HL-60 (cell line): Measurements from ENCODE around the gene PPP1R27.

Experiments
- POLR2AphosphoS5 ChIP-seq: IDR thresholded peaks from 2 replicates; pipeline ENCODE4 v1.6.1; 2012; ENCODE audit warnings: low read depth
- SPI1 ChIP-seq: IDR thresholded peaks from 2 replicates; pipeline ENCODE4 v1.6.1; 2012; ENCODE audit warnings: low read depth, mild to moderate bottlenecking, borderline replicate concordance
- TF ChIP-seq, protein P1 (sequence below): IDR thresholded peaks from one replicate; pipeline ENCODE4 v1.5.1; 2011; ENCODE audit warnings: low read length, control low read depth, inconsistent platforms; ENCODE audit not compliant: insufficient read depth
- TF ChIP-seq, protein P2 (sequence below): IDR thresholded peaks from 2 replicates; pipeline ENCODE4 v1.6.1; 2012; ENCODE audit warnings: low read depth; ENCODE audit not compliant: insufficient replicate concordance

DNA sequence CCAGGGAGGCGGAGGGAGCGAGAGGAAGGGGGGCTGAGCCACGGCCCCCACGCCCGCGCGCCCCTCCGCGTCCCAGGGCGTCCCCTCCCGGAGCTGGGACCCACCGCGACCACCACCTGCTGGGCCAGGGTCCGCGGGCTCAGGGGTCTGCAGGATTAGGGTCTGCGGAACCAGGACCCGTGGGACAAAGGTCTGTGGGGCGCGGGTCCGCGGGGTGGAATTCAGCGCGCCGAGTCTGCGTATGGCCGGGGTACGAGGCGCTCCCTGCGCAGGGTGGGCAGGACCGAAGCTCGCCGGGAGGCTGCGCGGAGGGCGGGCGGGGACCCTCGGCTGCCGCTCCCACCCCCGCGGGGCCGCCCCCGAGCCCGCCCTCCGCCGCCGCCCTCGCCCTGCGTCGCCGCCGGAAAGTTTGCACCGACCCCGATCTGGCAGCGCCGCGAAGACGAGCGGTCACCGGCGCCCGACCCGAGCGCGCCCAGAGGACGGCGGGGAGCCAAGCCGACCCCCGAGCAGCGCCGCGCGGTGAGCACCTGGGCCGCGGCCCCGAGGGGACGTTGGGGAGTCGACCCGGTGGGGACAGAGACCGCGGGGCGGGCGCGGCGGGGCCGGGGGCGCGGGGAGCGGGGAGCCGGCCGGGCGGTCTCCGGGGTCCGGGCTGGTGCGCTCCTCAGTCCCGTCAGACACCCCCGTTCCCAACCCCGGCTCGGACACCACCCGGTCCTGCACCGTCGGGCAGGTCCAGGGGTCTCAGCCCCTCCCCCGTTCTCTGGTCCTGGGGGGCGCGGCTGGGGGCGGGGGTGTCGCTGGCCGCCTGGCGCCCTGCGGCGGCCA, 30.9 kb downstream of the PPP1R27 start, which contains the start of gene GCGR:
- TF ChIP-seq, protein P1, sequence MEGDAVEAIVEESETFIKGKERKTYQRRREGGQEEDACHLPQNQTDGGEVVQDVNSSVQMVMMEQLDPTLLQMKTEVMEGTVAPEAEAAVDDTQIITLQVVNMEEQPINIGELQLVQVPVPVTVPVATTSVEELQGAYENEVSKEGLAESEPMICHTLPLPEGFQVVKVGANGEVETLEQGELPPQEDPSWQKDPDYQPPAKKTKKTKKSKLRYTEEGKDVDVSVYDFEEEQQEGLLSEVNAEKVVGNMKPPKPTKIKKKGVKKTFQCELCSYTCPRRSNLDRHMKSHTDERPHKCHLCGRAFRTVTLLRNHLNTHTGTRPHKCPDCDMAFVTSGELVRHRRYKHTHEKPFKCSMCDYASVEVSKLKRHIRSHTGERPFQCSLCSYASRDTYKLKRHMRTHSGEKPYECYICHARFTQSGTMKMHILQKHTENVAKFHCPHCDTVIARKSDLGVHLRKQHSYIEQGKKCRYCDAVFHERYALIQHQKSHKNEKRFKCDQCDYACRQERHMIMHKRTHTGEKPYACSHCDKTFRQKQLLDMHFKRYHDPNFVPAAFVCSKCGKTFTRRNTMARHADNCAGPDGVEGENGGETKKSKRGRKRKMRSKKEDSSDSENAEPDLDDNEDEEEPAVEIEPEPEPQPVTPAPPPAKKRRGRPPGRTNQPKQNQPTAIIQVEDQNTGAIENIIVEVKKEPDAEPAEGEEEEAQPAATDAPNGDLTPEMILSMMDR: no peak
- TF ChIP-seq SPI1 (no peak), POLR2AphosphoS5 (no peak)
- TF ChIP-seq, protein P2, sequence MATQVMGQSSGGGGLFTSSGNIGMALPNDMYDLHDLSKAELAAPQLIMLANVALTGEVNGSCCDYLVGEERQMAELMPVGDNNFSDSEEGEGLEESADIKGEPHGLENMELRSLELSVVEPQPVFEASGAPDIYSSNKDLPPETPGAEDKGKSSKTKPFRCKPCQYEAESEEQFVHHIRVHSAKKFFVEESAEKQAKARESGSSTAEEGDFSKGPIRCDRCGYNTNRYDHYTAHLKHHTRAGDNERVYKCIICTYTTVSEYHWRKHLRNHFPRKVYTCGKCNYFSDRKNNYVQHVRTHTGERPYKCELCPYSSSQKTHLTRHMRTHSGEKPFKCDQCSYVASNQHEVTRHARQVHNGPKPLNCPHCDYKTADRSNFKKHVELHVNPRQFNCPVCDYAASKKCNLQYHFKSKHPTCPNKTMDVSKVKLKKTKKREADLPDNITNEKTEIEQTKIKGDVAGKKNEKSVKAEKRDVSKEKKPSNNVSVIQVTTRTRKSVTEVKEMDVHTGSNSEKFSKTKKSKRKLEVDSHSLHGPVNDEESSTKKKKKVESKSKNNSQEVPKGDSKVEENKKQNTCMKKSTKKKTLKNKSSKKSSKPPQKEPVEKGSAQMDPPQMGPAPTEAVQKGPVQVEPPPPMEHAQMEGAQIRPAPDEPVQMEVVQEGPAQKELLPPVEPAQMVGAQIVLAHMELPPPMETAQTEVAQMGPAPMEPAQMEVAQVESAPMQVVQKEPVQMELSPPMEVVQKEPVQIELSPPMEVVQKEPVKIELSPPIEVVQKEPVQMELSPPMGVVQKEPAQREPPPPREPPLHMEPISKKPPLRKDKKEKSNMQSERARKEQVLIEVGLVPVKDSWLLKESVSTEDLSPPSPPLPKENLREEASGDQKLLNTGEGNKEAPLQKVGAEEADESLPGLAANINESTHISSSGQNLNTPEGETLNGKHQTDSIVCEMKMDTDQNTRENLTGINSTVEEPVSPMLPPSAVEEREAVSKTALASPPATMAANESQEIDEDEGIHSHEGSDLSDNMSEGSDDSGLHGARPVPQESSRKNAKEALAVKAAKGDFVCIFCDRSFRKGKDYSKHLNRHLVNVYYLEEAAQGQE: no peak
